Endothelial cell of umbilical vein (primary cell): ENCODE data around the gene HDAC4.

Experiments used
- CTCF ChIP-seq, 2 donors: IDR thresholded peaks; 1 replicate in 1 of 2; 2 replicates in 1 of 2; pipeline ENCODE4 v1.5.1; 2011; ENCODE audit warnings: low read length in 2 of 2, mild to moderate bottlenecking in 2 of 2, moderate library complexity in 2 of 2, control low read depth in 1 of 2, inconsistent platforms in 1 of 2, low read depth in 1 of 2; ENCODE audit not compliant: insufficient read depth in 1 of 2; ENCODE audit errors: extremely low read depth in 1 of 2
- FOS ChIP-seq: IDR thresholded peaks from 2 replicates; pipeline ENCODE4 v1.6.1; 2011; ENCODE audit warnings: mild to moderate bottlenecking, low read length, moderate library complexity, borderline replicate concordance; ENCODE audit not compliant: insufficient read depth
- GATA2 ChIP-seq: IDR thresholded peaks from 2 replicates; pipeline ENCODE4 v1.7.0; 2011; ENCODE audit warnings: low read depth, mild to moderate bottlenecking, moderate library complexity, mixed read lengths, low read length; ENCODE audit not compliant: insufficient read length, insufficient read depth
- MAX ChIP-seq: IDR thresholded peaks from 2 replicates; pipeline ENCODE4 v1.6.1; 2011; ENCODE audit not compliant: insufficient read depth, insufficient read length
- POLR2A ChIP-seq: IDR thresholded peaks from 2 replicates; pipeline ENCODE4 v1.6.1; 2012; ENCODE audit warnings: low read depth, mild to moderate bottlenecking, control low read depth, low read length
- POLR2AphosphoS5 ChIP-seq: IDR thresholded peaks from 2 replicates; pipeline ENCODE4 v1.6.1; 2012; ENCODE audit warnings: low read depth, mild to moderate bottlenecking, control low read depth, low read length, moderate library complexity; ENCODE audit not compliant: insufficient read depth

GRCh38 chr2:239233576-239233975 is 167.2 kb downstream of the HDAC4 start:
- TF ChIP-seq CTCF (IDR thresholded peaks at IDR 0.05; ENCODE audit: extremely low read depth in 1 of 2, insufficient read depth in 1 of 2, low read depth in 1 of 2, low read length in 2 of 2): no peak
- no peak for TF ChIP-seq FOS
- TF ChIP-seq GATA2: no peak
- no peak for TF ChIP-seq POLR2A
- TF ChIP-seq MAX: no peak
- TF ChIP-seq POLR2AphosphoS5: no peak
